HepG2 (cell line): ENCODE data around the gene ANKAR. TPM values are rescaled to one million over a fixed set of nuclear protein-coding genes. Genes with fewer than 3 reads are reported as not detected.
A peak's percentile ranks its signal among the peaks of the same experiment; 100 is the strongest.

Experiments used
- AHR ChIP-seq: IDR thresholded peaks from 2 replicates; pipeline ENCODE4 v1.6.1; 2018; ENCODE audit warnings: missing genetic modification reagents, missing compliant biosample characterization
- ARNT ChIP-seq: fragments of 450-650 bp; IDR thresholded peaks from 2 replicates; pipeline ENCODE4 v1.6.1; 2017
- CHCHD3 ChIP-seq: sonication (generic); formaldehyde crosslinking; IDR thresholded peaks from 2 replicates; pipeline ENCODE4 v1.8.0; 2022; ENCODE audit warnings: mild to moderate bottlenecking, missing genetic modification reagents, moderate library complexity
- DZIP1 ChIP-seq: sonication (generic); formaldehyde crosslinking; IDR thresholded peaks from 2 replicates; pipeline ENCODE4 v1.5.0; 2020; ENCODE audit warnings: mild to moderate bottlenecking, missing genetic modification reagents
- HMG20B ChIP-seq: conservative IDR thresholded peaks from 2 replicates; pipeline ENCODE4 v1.6.1; 2016; ENCODE audit warnings: missing genetic modification reagents, missing compliant biosample characterization
- HOXA3 ChIP-seq: sonication (generic); formaldehyde crosslinking; IDR thresholded peaks from 2 replicates; pipeline ENCODE4 v1.5.0; 2020; ENCODE audit warnings: missing genetic modification reagents
- KDM1A ChIP-seq: IDR thresholded peaks from 2 replicates; pipeline ENCODE4 v1.6.1; 2016; ENCODE audit warnings: missing compliant biosample characterization
- NR2C2 ChIP-seq: sonication (generic); formaldehyde crosslinking; IDR thresholded peaks from 2 replicates; pipeline ENCODE4 v1.4.0; 2020; ENCODE audit warnings: missing genetic modification reagents, mild to moderate bottlenecking, moderate library complexity, borderline replicate concordance
- SRSF1 ChIP-seq: fragments of 200-400 bp; formaldehyde crosslinking; optimal IDR thresholded peaks from 2 replicates; pipeline ENCODE3; 2017; ENCODE audit warnings: mild to moderate bottlenecking, low read depth, low read length, moderate library complexity
- ZBTB25 ChIP-seq: IDR thresholded peaks from 2 replicates; pipeline ENCODE4 v1.6.1; 2018; ENCODE audit warnings: missing genetic modification reagents
- ZFP36 ChIP-seq: fragments of 150-350 bp; IDR thresholded peaks from 2 replicates; pipeline ENCODE4 v1.6.1; 2018; ENCODE audit warnings: borderline replicate concordance, low read length, low read depth; ENCODE audit not compliant: partially characterized antibody
- ZNF136 ChIP-seq: sonication (generic); formaldehyde crosslinking; IDR thresholded peaks from 2 replicates; pipeline ENCODE4 v1.8.1; 2022; ENCODE audit warnings: low read depth, mild to moderate bottlenecking, moderate library complexity, missing genetic modification reagents
- ZNF792 ChIP-seq: IDR thresholded peaks from 2 replicates; pipeline ENCODE4 v1.6.1; 2016
- polyA plus RNA-seq, 8 experiments: library from polyadenylated mRNA; depleted of rRNA in 3 of 8; stranded (reverse) in 7 of 8; unstranded in 1 of 8; fragments of >200 nt; fragmentation: Illumina TruSeq in 4 of 8; extraction: Trizol in 4 of 8; gene quantifications; 2 replicates each; pipeline versions ENCODE4 v1.2.1 to v1.2.3, GENCODE V29; 2011 to 2016; ENCODE audit warnings: low read depth in 4 of 8, missing spikeins in 1 of 8, mixed read lengths in 1 of 8; ENCODE audit not compliant: insufficient read depth in 1 of 8
- total RNA-seq, 5 experiments: library from RNA; depleted of rRNA; stranded (reverse); fragments of >200 nt; fragmentation: Illumina TruSeq; extraction: Trizol; gene quantifications; 2 replicates each; pipeline ENCODE4 v1.2.3, GENCODE V29; 2016; ENCODE audit warnings: low read depth in 1 of 5
- TF ChIP-seq, protein P1 (sequence below): sonication (generic); formaldehyde crosslinking; IDR thresholded peaks from 2 replicates; pipeline ENCODE4 v1.4.0; 2020; ENCODE audit warnings: low read depth, missing genetic modification reagents
- TF ChIP-seq, protein P2 (sequence below): sonication (generic); formaldehyde crosslinking; IDR thresholded peaks from 2 replicates; pipeline ENCODE4 v1.4.0; 2020; ENCODE audit warnings: missing genetic modification reagents

ANKAR gene
- total and polyA plus RNA-seq, 2 of the 13 experiments (the other 11 are each of a cell fraction or from before 2014, with no cell fraction given) = 3.6 to 5.0 TPM

- TF ChIP-seq DZIP1 = peak; percentile 99; the same call in 1 of the 2 replicates
- TF ChIP-seq AHR (CRISPR knock-in tag) = peak; percentile 83; the same call in 1 of the 2 replicates
- TF ChIP-seq, protein P1, sequence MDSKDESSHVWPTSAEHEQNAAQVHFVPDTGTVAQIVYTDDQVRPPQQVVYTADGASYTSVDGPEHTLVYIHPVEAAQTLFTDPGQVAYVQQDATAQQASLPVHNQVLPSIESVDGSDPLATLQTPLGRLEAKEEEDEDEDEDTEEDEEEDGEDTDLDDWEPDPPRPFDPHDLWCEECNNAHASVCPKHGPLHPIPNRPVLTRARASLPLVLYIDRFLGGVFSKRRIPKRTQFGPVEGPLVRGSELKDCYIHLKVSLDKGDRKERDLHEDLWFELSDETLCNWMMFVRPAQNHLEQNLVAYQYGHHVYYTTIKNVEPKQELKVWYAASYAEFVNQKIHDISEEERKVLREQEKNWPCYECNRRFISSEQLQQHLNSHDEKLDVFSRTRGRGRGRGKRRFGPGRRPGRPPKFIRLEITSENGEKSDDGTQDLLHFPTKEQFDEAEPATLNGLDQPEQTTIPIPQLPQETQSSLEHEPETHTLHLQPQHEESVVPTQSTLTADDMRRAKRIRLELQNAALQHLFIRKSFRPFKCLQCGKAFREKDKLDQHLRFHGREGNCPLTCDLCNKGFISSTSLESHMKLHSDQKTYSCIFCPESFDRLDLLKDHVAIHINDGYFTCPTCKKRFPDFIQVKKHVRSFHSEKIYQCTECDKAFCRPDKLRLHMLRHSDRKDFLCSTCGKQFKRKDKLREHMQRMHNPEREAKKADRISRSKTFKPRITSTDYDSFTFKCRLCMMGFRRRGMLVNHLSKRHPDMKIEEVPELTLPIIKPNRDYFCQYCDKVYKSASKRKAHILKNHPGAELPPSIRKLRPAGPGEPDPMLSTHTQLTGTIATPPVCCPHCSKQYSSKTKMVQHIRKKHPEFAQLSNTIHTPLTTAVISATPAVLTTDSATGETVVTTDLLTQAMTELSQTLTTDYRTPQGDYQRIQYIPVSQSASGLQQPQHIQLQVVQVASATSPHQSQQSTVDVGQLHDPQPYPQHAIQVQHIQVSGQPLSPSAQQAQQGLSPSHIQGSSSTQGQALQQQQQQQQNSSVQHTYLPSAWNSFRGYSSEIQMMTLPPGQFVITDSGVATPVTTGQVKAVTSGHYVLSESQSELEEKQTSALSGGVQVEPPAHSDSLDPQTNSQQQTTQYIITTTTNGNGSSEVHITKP (CRISPR knock-in tag) = peak; percentile 58; the same call in 1 of the 2 replicates
- TF ChIP-seq SRSF1 = peak; percentile 80
- TF ChIP-seq HOXA3 (CRISPR knock-in tag) = peak; percentile 96
- no peak for TF ChIP-seq ZFP36
- TF ChIP-seq ZBTB25 (CRISPR knock-in tag) = peak; percentile 87; the same call in 1 of the 2 replicates
- no peak for TF ChIP-seq CHCHD3 (CRISPR knock-in tag)
- peak; percentile 90 for TF ChIP-seq ZNF136
- peak; percentile 91; the same call in 1 of the 2 replicates for TF ChIP-seq ZNF792
- TF ChIP-seq KDM1A (CRISPR knock-in tag) = no peak
- TF ChIP-seq HMG20B (CRISPR knock-in tag) = 0 out of 2 replicates have a peak, but pooled peaks have one; percentile 25
- no peak for TF ChIP-seq ARNT
- TF ChIP-seq NR2C2 (CRISPR knock-in tag) = peak; percentile 80; the same call in 1 of the 2 replicates
- TF ChIP-seq, protein P2, sequence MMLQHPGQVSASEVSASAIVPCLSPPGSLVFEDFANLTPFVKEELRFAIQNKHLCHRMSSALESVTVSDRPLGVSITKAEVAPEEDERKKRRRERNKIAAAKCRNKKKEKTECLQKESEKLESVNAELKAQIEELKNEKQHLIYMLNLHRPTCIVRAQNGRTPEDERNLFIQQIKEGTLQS (CRISPR knock-in tag) = 0 out of 2 replicates have a peak, but pooled peaks have one; percentile 18
These were observed at the start of gene ANKAR (continued) for GRCh38 chr2:189674374-189675112.
